Muscle layer of colon (tissue), 2 donors: ENCODE data around the gene RPL19.

Experiments used
- H3K27ac ChIP-seq: one replicate; pipeline ENCODE4 v1.7.0; 2013; ENCODE audit warnings: low read depth, mild to moderate bottlenecking, low read length, moderate library complexity
- H3K27me3 ChIP-seq, 2 donors: one replicate each; pipeline ENCODE4 v1.7.0; 2013; ENCODE audit warnings: low read length in 2 of 2, mild to moderate bottlenecking in 2 of 2; ENCODE audit not compliant: insufficient read depth in 2 of 2, control insufficient read depth in 1 of 2
- H3K36me3 ChIP-seq: one replicate; pipeline ENCODE4 v1.7.0; 2013; ENCODE audit warnings: mild to moderate bottlenecking, low read length; ENCODE audit not compliant: insufficient read depth
- H3K4me1 ChIP-seq: one replicate; pipeline ENCODE4 v1.7.0; 2013; ENCODE audit warnings: mild to moderate bottlenecking, low read length; ENCODE audit not compliant: insufficient read depth
- H3K4me3 ChIP-seq, 2 donors: one replicate each; pipeline ENCODE4 v1.7.0; 2013; ENCODE audit warnings: low read length in 2 of 2, low read depth in 1 of 2, mild to moderate bottlenecking in 1 of 2, moderate library complexity in 1 of 2
- H3K9ac ChIP-seq: one replicate; pipeline ENCODE4 v1.7.0; 2013; ENCODE audit warnings: low read length
- H3K9me3 ChIP-seq: one replicate; pipeline ENCODE4 v1.7.0; 2013; ENCODE audit warnings: mild to moderate bottlenecking, low read length
- donor health status: abdominal sarcoma.
- donor health status: Adenocarcinoma of cecum.

RPL19 gene

GRCh38 chr17:39200957-39201510 lies 951 bp downstream of the RPL19 start:
- Histone ChIP-seq H3K27me3 (no peaks in the 10 kb centered on the region), H3K27ac (peak overlapping the region; percentile 100), H3K36me3 (peaks cover 42% of the 10 kb centered on the region), H3K4me3 (peak overlapping the region; percentile 94 to 99), H3K9ac (peak overlapping the region; percentile 89), H3K9me3 (no peaks in the 10 kb centered on the region), H3K4me1 (peaks cover 26% of the 10 kb centered on the region)

- Histone ChIP-seq H3K27me3 (no peaks in the 10 kb centered on the region), H3K4me1 (peaks cover 21% of the 10 kb centered on the region), H3K4me3 (no peak overlapping the region), H3K9ac (no peak overlapping the region), H3K27ac (no peak overlapping the region), H3K9me3 (no peaks in the 10 kb centered on the region), H3K36me3 (peaks cover 42% of the 10 kb centered on the region)
Observed at GRCh38 chr17:39204245-39204644, 4.2 kb downstream of the RPL19 start.

DNA sequence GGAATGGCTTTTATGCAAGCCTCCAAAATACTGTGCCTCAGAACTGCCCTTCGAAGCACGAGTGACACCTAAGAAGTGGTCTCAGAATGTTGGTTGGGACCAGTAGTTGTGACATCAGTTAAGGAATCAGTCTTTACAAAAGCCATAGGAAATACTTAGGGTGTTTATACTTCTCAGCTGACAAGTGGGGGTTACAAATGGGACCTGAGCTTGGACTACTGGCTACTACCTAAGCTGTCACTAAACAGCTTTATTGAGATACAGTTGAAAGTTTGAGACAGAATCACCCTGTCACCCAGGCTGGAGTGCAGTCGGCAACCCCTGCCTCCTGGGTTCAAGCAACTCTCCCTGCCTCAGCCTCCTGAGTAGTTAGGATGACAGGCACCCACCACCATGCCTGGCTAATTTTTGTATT lies 5.0 kb downstream of the RPL19 start:
- Histone ChIP-seq H3K27ac (no peak overlapping the region), H3K9ac (no peak overlapping the region), H3K4me1 (peaks cover 25% of the 10 kb centered on the region), H3K4me3 (no peak overlapping the region), H3K27me3 (no peaks in the 10 kb centered on the region), H3K9me3 (no peaks in the 10 kb centered on the region), H3K36me3 (peaks cover 42% of the 10 kb centered on the region)

DNA sequence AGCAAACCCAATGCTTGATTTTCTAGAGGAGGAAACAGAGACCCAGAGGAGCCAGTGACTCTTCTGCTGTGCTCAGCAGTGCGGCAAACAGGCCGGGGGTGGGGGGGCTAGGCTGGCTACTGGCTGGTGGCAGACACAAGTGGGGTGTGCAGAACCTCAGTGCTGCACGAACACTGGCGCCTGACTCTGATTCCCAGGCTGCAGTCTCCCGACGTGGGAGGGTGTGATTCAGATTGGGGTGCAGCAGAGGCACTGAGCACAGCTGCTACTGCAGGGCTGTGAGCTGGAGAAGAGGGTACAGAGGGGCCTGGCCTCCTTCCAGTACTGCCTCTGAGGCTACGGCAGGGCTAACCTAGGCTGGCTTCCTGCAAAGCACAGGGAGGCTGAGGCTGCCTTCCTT lies 8.1 kb downstream of the RPL19 start:
- H3K27ac ChIP-seq, result no peak overlapping the region
- H3K4me1 ChIP-seq, result peaks cover 10% of the 10 kb centered on the region
- H3K9me3 ChIP-seq, result no peaks in the 10 kb centered on the region
- no peaks in the 10 kb centered on the region for H3K27me3 ChIP-seq
- H3K36me3 ChIP-seq, result peaks cover 20% of the 10 kb centered on the region
- H3K9ac ChIP-seq, result no peak overlapping the region
- H3K4me3 ChIP-seq, result no peak overlapping the region

- H3K9ac ChIP-seq, result no peak overlapping the region
- H3K4me3 ChIP-seq, result no peak overlapping the region
- H3K4me1 ChIP-seq, result peaks cover 10% of the 10 kb centered on the region
- H3K27ac ChIP-seq, result no peak overlapping the region
- no peaks in the 10 kb centered on the region for H3K9me3 ChIP-seq
- no peaks in the 10 kb centered on the region for H3K27me3 ChIP-seq
- peaks cover 13% of the 10 kb centered on the region for H3K36me3 ChIP-seq
Observed at GRCh38 chr17:39208893-39209292, 8.8 kb downstream of the RPL19 start.

- no peak overlapping the region for H3K27ac ChIP-seq
- peak overlapping the region; percentile 32 to 52 for H3K4me3 ChIP-seq
- H3K9me3 ChIP-seq, result no peaks in the 10 kb centered on the region
- peaks cover 10% of the 10 kb centered on the region for H3K4me1 ChIP-seq
- peaks cover 7% of the 10 kb centered on the region for H3K36me3 ChIP-seq
- H3K27me3 ChIP-seq, result no peaks in the 10 kb centered on the region
- H3K9ac ChIP-seq, result no peak overlapping the region
Observed at GRCh38 chr17:39209317-39210092, 9.4 kb downstream of the RPL19 start.

DNA sequence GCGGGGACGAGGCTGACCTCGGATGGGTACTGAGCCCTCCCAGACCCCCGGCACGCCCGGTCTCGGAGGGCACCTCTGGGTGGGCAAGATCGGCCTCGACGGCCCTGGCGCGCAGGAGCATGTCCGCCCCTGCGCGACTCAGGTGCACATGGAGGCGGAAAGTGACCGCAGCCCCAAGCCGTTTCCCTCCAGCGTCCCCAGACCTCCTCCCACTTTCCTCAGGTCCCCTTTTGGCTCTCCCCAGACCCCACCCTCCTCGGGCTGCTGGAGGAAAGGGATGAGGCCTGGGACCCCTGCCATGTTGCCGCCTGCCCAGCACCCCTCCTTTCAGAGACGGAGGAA lies 10.0 kb downstream of the RPL19 start:
- Histone ChIP-seq H3K9me3 (no peaks in the 10 kb centered on the region), H3K27me3 (no peaks in the 10 kb centered on the region), H3K4me3 (peak overlapping the region in 1 of 2 donors; percentile 52), H3K27ac (no peak overlapping the region), H3K4me1 (peaks cover 10% of the 10 kb centered on the region), H3K9ac (no peak overlapping the region), H3K36me3 (peaks cover under 1% of the 10 kb centered on the region)

DNA sequence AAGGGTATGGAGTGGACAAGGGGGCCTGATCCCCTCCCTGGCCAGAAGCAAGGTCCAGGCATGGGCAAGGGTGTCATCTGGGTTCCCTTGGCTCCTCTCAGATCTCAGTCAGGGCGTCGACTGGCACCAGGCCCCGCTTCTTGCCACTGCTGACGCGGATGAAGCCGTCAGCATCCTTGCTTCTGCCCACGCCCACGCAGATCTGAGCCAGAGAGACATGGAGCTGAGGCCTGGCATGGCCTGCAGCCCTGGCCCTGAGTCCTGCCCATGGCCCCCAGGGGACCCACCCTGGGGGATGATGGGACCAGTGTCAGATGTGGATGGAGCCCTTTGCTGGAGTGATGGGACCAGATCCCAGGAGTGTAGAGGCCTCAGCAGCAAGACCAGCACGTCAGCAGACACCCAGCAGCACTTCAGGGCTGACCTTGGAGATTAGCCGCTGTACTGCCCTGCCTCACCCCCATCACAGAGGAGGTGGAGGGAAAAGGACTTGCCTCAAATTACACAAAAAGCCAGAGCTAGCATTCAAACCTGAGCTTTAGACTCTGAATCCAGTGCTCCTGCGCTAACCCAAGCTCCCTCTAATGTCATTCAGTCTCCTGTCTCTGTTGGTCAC lies 12.2 kb downstream of the RPL19 start:
- peaks cover 10% of the 10 kb centered on the region for H3K4me1 ChIP-seq
- no peaks in the 10 kb centered on the region for H3K27me3 ChIP-seq
- H3K9ac ChIP-seq, result no peak overlapping the region
- no peak overlapping the region for H3K27ac ChIP-seq
- no peak overlapping the region for H3K4me3 ChIP-seq
- H3K9me3 ChIP-seq, result no peaks in the 10 kb centered on the region
- no peaks in the 10 kb centered on the region for H3K36me3 ChIP-seq

- Histone ChIP-seq H3K4me3 (no peak overlapping the region), H3K4me1 (peaks cover 10% of the 10 kb centered on the region), H3K27ac (no peak overlapping the region), H3K27me3 (no peaks in the 10 kb centered on the region), H3K36me3 (no peaks in the 10 kb centered on the region), H3K9ac (no peak overlapping the region), H3K9me3 (no peaks in the 10 kb centered on the region)
Observed at GRCh38 chr17:39212841-39213480, 12.9 kb downstream of the RPL19 start.

GRCh38 chr17:39213852-39214251 lies 13.8 kb downstream of the RPL19 start:
- Histone ChIP-seq H3K4me3 (no peak overlapping the region), H3K27ac (no peak overlapping the region), H3K9me3 (no peaks in the 10 kb centered on the region), H3K4me1 (peaks cover 7% of the 10 kb centered on the region), H3K27me3 (no peaks in the 10 kb centered on the region), H3K36me3 (no peaks in the 10 kb centered on the region), H3K9ac (no peak overlapping the region)

- Histone ChIP-seq H3K27me3 (no peaks in the 10 kb centered on the region), H3K4me3 (no peak overlapping the region), H3K9ac (no peak overlapping the region), H3K9me3 (no peaks in the 10 kb centered on the region), H3K4me1 (no peaks in the 10 kb centered on the region), H3K36me3 (no peaks in the 10 kb centered on the region), H3K27ac (no peak overlapping the region)
Observed at GRCh38 chr17:39217734-39218369, 17.8 kb downstream of the RPL19 start.
